Ectodermal cell (in vitro differentiated cells): ENCODE results near the gene MAN1A1.

Experiments
- H3K27ac ChIP-seq: 2 replicates; pipeline ENCODE4 v1.7.0; 2013; ENCODE audit warnings: mild to moderate bottlenecking, low read depth, low read length; ENCODE audit not compliant: insufficient read depth, poor library complexity, severe bottlenecking
- H3K27me3 ChIP-seq: 2 replicates; pipeline ENCODE4 v1.7.0; 2013; ENCODE audit warnings: mild to moderate bottlenecking, low read length; ENCODE audit not compliant: insufficient read depth, control insufficient read depth, poor library complexity, severe bottlenecking
- H3K36me3 ChIP-seq: one replicate; pipeline ENCODE4 v1.7.0; 2013; ENCODE audit warnings: low read length; ENCODE audit not compliant: control insufficient read depth, insufficient read depth
- H3K4me1 ChIP-seq: one replicate; pipeline ENCODE4 v1.7.0; 2013; ENCODE audit warnings: low read length; ENCODE audit not compliant: control insufficient read depth, insufficient read depth
- H3K4me3 ChIP-seq: 2 replicates; pipeline ENCODE4 v1.7.0; 2013; ENCODE audit warnings: low read depth, low read length, control low read depth; ENCODE audit not compliant: insufficient read depth
- H3K9me3 ChIP-seq: 2 replicates; pipeline ENCODE4 v1.7.0; 2013; ENCODE audit warnings: mild to moderate bottlenecking, low read length, moderate library complexity; ENCODE audit not compliant: control insufficient read depth
- WGBS, 2 experiments: methylation state at CpG; one replicate each; pipeline ENCODE4 v1.1.7; 2013; ENCODE audit warnings: missing lambda C conversion rate in 2 of 2; 5-methylcytosine and 5-hydroxymethylcytosine counted together

Gene MAN1A1

GRCh38 chr6:119138906-119139541, 210.5 kb downstream of the MAN1A1 start:
- WGBS, 2 experiments, result 78 to 86% methylated on average over 7 of the region's 7 CpGs
- no peaks in the 10 kb centered on the region for H3K4me1 ChIP-seq
- H3K9me3 ChIP-seq, result no peaks in the 10 kb centered on the region
- no peak overlapping the region for H3K4me3 ChIP-seq
- H3K36me3 ChIP-seq, result no peaks in the 10 kb centered on the region
- no peaks in the 10 kb centered on the region for H3K27me3 ChIP-seq
- no peak overlapping the region for H3K27ac ChIP-seq

GRCh38 chr6:119137194-119138072, 212.1 kb downstream of the MAN1A1 start:
- Histone ChIP-seq H3K27ac (no peak overlapping the region), H3K4me1 (no peaks in the 10 kb centered on the region), H3K4me3 (no peak overlapping the region), H3K9me3 (no peaks in the 10 kb centered on the region), H3K36me3 (no peaks in the 10 kb centered on the region), H3K27me3 (no peaks in the 10 kb centered on the region)
- 95 to 97% methylated on average over 4 to 5 of the region's 5 CpGs for whole genome bisulfite sequencing, 2 experiments

DNA sequence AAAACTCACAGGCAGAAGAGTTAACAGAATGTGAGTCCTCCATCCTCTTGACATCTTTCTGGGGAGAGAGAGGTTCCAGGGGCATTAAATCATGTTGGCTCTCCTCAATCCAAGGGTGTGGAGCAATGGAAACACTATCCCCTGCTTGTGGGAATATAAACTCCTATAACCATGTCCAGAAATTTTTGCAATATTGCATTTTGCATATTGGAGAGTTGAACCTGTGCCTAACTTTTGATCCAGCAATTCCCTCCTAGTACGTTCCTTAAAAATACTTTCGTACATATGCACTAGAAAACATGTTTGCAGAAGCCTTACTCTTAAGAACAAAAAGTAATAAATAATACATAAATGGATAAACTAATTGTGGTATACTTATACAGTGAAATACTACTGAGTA, 214.8 kb downstream of the MAN1A1 start:
- H3K36me3 ChIP-seq, result no peaks in the 10 kb centered on the region
- H3K27me3 ChIP-seq, result no peaks in the 10 kb centered on the region
- 80 to 100% methylated on average over 1 to 2 of the region's 2 CpGs for WGBS, 2 experiments
- no peak overlapping the region for H3K27ac ChIP-seq
- H3K4me3 ChIP-seq, result no peak overlapping the region
- no peaks in the 10 kb centered on the region for H3K4me1 ChIP-seq
- H3K9me3 ChIP-seq, result no peaks in the 10 kb centered on the region

DNA sequence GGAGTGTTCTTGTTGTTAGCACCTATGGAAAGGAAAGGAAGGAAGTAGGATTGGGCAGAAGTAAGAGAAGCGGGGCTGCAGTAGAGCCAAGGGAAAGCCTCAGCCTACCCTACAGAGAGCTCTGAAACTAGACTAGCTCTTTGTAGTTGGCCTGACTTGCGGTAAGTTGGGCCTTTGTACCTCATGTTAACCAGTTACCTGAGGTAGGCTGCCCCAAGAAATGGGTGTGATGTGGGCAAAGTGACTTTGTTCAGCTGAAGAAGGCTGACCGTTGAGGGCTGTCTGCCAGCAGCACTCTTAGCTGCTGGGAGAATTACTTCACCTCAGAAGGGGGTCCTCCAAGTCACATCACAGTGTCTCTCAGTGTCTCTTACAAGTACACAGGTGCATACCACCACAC, 216.2 kb downstream of the MAN1A1 start:
- Histone ChIP-seq H3K36me3 (no peaks in the 10 kb centered on the region), H3K4me1 (no peaks in the 10 kb centered on the region), H3K27ac (no peak overlapping the region), H3K27me3 (no peaks in the 10 kb centered on the region), H3K4me3 (no peak overlapping the region), H3K9me3 (no peaks in the 10 kb centered on the region)
- WGBS, 2 experiments, result 91 to 99% methylated on average over 3 of the region's 3 CpGs

- Histone ChIP-seq H3K27ac (no peak overlapping the region), H3K4me3 (no peak overlapping the region), H3K36me3 (no peaks in the 10 kb centered on the region), H3K27me3 (no peaks in the 10 kb centered on the region), H3K9me3 (no peaks in the 10 kb centered on the region), H3K4me1 (no peaks in the 10 kb centered on the region)
- 82 to 90% methylated on average over 6 of the region's 6 CpGs for WGBS, 2 experiments
Measured at GRCh38 chr6:119132261-119132981, 217.1 kb downstream of the MAN1A1 start.

GRCh38 chr6:119129968-119130484, 219.5 kb downstream of the MAN1A1 start:
- H3K4me1 ChIP-seq, result no peaks in the 10 kb centered on the region
- no peaks in the 10 kb centered on the region for H3K9me3 ChIP-seq
- H3K36me3 ChIP-seq, result no peaks in the 10 kb centered on the region
- 89 to 96% methylated on average over 1 to 2 of the region's 2 CpGs for WGBS, 2 experiments
- H3K27ac ChIP-seq, result no peak overlapping the region
- no peaks in the 10 kb centered on the region for H3K27me3 ChIP-seq
- H3K4me3 ChIP-seq, result no peak overlapping the region

DNA sequence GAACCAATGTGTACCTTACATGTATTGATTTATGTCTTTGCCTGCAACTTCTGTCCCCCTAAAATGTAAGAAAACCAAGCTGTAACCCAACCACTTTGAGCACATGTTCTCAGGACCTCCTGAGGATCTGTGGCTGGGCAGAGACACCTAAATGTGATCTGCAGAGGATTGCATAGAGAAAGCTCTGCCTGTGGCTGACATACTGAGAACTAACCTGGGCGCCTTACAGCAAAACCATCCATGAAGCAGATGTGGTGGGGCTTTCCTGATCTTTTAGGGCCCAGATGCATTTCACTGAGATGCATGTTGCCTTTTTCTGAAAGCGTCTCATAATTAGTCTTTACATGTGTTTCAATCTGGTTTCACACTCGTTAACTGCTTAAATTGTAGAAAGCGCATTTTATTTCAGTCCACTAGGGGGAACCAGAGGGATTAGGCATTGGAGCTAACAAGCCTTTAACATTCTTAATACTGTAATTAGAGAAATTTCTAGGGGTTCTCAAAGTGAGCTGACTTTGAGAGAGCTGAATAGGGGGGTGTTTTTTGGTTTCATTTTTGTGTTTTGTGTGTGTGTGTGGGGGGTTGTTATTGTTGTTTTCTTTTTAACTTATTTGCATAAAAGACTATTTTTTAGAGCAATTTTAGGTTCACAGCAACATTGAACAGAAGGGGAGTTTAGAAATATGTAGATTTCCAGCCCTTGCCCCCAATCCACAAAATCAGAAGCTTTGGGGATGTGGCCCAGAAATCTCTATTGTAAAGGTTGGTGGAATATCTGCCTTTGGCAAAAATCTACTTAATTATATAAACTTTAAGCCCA, 220.2 kb downstream of the MAN1A1 start:
- H3K4me1 ChIP-seq, result no peaks in the 10 kb centered on the region
- no peak overlapping the region for H3K4me3 ChIP-seq
- no peaks in the 10 kb centered on the region for H3K9me3 ChIP-seq
- no peaks in the 10 kb centered on the region for H3K36me3 ChIP-seq
- WGBS, 2 experiments, result 26 to 44% methylated on average over 3 to 4 of the region's 4 CpGs
- H3K27ac ChIP-seq, result no peak overlapping the region
- H3K27me3 ChIP-seq, result no peaks in the 10 kb centered on the region

DNA sequence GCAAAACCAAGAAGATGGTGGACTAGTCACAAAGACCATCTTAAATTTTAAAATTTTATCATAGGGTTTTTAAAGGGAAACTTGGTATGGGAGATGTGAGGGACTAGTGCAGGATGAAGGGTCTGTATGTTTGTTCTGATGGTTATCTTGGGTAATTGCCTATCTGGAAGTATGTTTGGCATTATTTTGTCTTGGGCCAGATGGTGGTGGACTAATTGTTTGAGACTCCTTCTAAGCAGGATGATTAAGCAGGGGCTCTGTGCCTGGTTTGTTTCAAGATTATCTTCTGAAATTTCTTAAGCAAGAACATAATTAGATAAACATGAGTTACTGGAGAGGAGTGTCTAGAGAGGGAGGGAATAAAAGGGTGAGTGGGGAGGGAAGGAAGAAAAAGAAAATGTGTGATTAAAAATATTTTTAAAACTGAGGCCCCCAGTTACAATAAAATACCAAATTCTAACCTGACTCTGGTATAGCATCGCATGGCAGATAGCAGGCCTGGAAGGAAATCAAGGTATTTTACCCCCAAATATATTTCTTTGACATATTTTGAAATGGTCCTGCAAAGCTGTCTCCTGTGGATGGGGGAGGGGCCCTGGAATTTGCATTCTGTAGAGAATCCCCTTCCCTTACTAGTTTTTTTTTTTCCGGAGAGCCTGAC, 221.2 kb downstream of the MAN1A1 start:
- no peaks in the 10 kb centered on the region for H3K27me3 ChIP-seq
- no peak overlapping the region for H3K27ac ChIP-seq
- no peaks in the 10 kb centered on the region for H3K9me3 ChIP-seq
- 81 to 85% methylated on average over 1 to 2 of the region's 2 CpGs for WGBS, 2 experiments
- no peaks in the 10 kb centered on the region for H3K4me1 ChIP-seq
- H3K4me3 ChIP-seq, result no peak overlapping the region
- H3K36me3 ChIP-seq, result no peaks in the 10 kb centered on the region

DNA sequence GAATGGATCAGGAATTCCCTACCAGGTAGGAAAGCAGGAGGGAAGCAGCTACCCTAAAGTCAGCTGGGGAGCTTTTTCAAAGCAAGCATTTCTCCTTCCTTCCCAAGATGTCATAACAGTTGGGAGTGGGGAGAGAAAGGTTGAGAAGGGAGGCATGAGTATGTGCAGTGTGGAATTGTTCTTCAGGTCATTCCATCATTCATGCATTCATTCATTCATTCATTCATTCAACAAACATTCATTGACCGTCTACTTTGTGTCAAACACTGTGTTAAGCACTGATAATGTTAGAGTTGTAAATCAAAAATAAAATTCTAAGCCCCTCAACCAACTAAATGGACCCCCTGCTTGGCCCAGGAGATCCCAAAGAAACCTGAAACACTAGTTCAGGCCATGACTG, 221.9 kb downstream of the MAN1A1 start:
- no peak overlapping the region for H3K27ac ChIP-seq

More for the DNA sequence above, 221.9 kb downstream of the MAN1A1 start:
- H3K4me1 ChIP-seq, result no peaks in the 10 kb centered on the region
- no peaks in the 10 kb centered on the region for H3K27me3 ChIP-seq
- WGBS, 2 experiments, result no CpG with 5 or more reads among the region's 1 CpG
- H3K36me3 ChIP-seq, result no peaks in the 10 kb centered on the region
- no peak overlapping the region for H3K4me3 ChIP-seq
- H3K9me3 ChIP-seq, result no peaks in the 10 kb centered on the region
